ENCODE results near the gene CYREN. TPM values are rescaled to one million over a fixed set of nuclear protein-coding genes. Genes with fewer than 3 reads are reported as not detected.

Gene CYREN
- total RNA-seq, 6 donors from 2014 or later, result 27.3 to 119 (median 40.4) TPM

DNA sequence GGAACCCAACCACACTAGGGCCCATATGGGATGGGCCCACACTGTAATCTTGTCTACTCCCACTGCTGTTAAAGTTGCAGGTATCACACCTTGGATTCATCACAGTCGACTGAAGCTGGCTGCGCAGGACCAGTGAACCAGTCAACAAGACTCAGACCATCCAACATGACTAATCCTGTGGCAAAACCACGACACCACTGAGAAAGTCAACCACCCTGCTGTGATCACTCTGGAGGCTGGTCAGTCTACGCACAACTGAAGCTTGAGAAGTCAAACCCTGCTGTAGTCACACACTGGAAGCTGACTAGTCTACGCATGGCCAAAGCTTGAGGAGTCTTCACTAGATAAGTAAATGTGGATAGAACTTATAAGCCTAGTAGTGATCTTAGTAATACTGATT lies 9.6 kb upstream of the CYREN start:
- ATAC-seq (ENCODE audit: low FRiP score in 2 of 2) (no peak), DNase-seq (no peak)
- WGBS, 2 donors, result 91 to 97% methylated on average over 5 of the region's 5 CpGs
- H3K27me3 ChIP-seq, result no peaks in the 10 kb centered on the region
- no peak for TF ChIP-seq POLR2A (IDR thresholded peaks at IDR 0.05)
- TF ChIP-seq, protein P1, sequence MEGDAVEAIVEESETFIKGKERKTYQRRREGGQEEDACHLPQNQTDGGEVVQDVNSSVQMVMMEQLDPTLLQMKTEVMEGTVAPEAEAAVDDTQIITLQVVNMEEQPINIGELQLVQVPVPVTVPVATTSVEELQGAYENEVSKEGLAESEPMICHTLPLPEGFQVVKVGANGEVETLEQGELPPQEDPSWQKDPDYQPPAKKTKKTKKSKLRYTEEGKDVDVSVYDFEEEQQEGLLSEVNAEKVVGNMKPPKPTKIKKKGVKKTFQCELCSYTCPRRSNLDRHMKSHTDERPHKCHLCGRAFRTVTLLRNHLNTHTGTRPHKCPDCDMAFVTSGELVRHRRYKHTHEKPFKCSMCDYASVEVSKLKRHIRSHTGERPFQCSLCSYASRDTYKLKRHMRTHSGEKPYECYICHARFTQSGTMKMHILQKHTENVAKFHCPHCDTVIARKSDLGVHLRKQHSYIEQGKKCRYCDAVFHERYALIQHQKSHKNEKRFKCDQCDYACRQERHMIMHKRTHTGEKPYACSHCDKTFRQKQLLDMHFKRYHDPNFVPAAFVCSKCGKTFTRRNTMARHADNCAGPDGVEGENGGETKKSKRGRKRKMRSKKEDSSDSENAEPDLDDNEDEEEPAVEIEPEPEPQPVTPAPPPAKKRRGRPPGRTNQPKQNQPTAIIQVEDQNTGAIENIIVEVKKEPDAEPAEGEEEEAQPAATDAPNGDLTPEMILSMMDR (IDR thresholded peaks at IDR 0.05), result no peak
- no peak for TF ChIP-seq EP300 (IDR thresholded peaks at IDR 0.05)
- no peak for TF ChIP-seq POLR2AphosphoS5 (IDR thresholded peaks at IDR 0.05)
- peaks cover 9 to 42% (median 33%) of the 10 kb centered on the region in 4 donors for H3K36me3 ChIP-seq
- peaks cover 12 to 36% (median 30%) of the 10 kb centered on the region in 4 donors for H3K9me3 ChIP-seq
- H3K27ac ChIP-seq, result no peak overlapping the region
- no peak overlapping the region for H3K4me3 ChIP-seq
- no peaks in the 10 kb centered on the region for H3K4me1 ChIP-seq

DNA sequence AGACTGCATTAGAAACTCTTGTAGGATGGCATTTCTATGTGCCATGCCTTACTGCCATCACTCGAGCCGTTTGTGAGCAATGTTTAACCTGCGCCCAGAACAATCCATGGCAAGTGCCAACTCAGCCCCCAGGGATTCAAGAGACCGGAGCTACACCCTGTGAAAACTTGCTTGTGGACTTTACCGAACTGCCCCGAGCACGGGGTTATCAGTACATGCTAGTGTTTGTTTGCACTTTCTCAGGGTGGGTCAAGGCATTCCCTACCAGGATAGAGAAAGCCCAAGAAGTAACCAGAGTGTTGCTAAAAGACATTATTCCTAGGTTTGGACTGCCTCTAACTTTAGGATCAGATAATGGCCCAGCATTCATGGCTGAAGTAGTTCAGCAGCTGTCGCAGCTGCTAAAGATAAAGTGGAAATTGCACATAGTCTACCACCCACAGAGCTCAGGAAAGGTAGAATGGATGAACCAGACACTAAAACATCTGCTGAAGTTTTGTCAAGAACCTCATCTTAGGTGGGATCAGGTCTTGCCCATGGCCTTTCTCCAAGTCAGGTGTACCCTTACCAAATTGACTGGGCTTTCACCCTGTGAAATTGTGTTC lies 8.9 kb upstream of the CYREN start:
- Histone ChIP-seq H3K4me3 (no peak overlapping the region), H3K27me3 (no peaks in the 10 kb centered on the region), H3K9me3 (peaks cover 12 to 36% (median 30%) of the 10 kb centered on the region in 4 donors), H3K4me1 (no peaks in the 10 kb centered on the region), H3K27ac (no peak overlapping the region), H3K36me3 (peaks cover 3 to 35% (median 27%) of the 10 kb centered on the region in 4 donors)
- DNase-seq, result no peak
- no peak for ATAC-seq (ENCODE audit: low FRiP score in 2 of 2)
- TF ChIP-seq POLR2AphosphoS5 (IDR thresholded peaks at IDR 0.05), result no peak
- TF ChIP-seq, protein P1 (IDR thresholded peaks at IDR 0.05), result no peak
- TF ChIP-seq EP300 (IDR thresholded peaks at IDR 0.05), result no peak
- no peak for TF ChIP-seq POLR2A (IDR thresholded peaks at IDR 0.05)
- 64 to 82% methylated on average over 8 of the region's 8 CpGs for WGBS, 2 donors

DNA sequence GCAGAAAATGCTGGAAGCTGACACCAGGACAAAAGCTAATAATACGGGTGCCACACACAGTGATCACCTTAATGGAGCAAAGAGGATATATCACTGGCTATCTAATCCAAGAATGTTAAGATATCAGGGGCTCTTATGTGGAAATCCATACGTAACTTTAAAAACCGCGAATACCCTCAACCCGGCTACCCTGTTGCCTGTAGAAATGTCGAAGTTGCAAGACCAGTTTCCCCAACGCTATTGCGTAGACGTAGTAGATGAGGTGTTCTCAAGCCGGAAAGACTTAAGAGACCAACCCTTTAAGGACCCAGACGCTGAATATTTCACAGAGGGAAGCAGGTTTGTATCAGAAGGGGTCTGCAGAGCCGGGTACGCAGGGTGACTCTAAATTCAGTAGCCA lies 7.9 kb upstream of the CYREN start:
- WGBS, 2 donors, result 69 to 85% methylated on average over 13 of the region's 13 CpGs
- Histone ChIP-seq H3K9me3 (peaks cover 12 to 36% (median 30%) of the 10 kb centered on the region in 4 donors), H3K27me3 (no peaks in the 10 kb centered on the region), H3K36me3 (peaks cover 0 to 24% (median 18%) of the 10 kb centered on the region in 4 donors), H3K4me3 (no peak overlapping the region), H3K27ac (no peak overlapping the region), H3K4me1 (no peaks in the 10 kb centered on the region)
- DNase-seq (no peak), ATAC-seq (ENCODE audit: low FRiP score in 2 of 2) (peak in 1 of 2 donors; percentile 66)
- TF ChIP-seq POLR2AphosphoS5 (IDR thresholded peaks at IDR 0.05), result no peak
- TF ChIP-seq, protein P1 (IDR thresholded peaks at IDR 0.05), result no peak
- no peak for TF ChIP-seq POLR2A (IDR thresholded peaks at IDR 0.05)
- TF ChIP-seq EP300 (IDR thresholded peaks at IDR 0.05), result no peak

- no peak for TF ChIP-seq POLR2AphosphoS5 (IDR thresholded peaks at IDR 0.05)
- TF ChIP-seq, protein P1 (IDR thresholded peaks at IDR 0.05), result no peak
- TF ChIP-seq EP300 (IDR thresholded peaks at IDR 0.05), result no peak
- no peak for TF ChIP-seq POLR2A (IDR thresholded peaks at IDR 0.05)
- H3K9me3 ChIP-seq, result peaks cover 12 to 32% (median 22%) of the 10 kb centered on the region in 4 donors
- no peaks in the 10 kb centered on the region for H3K27me3 ChIP-seq
- no peak overlapping the region for H3K4me3 ChIP-seq
- no peaks in the 10 kb centered on the region for H3K4me1 ChIP-seq
- DNase-seq (no peak), ATAC-seq (ENCODE audit: low FRiP score in 2 of 2) (no peak)
- H3K36me3 ChIP-seq, result peaks cover 0 to 12% (median 7%) of the 10 kb centered on the region in 4 donors
- WGBS, 2 donors, result 93 to 94% methylated on average over 9 of the region's 9 CpGs
- H3K27ac ChIP-seq, result no peak overlapping the region
These were observed 6.7 kb upstream of the CYREN start for GRCh38 chr7:135177028-135177696.

Measured in upper lobe of left lung (tissue), 6 donors.